CD4-positive, alpha-beta T cell (primary cell): ENCODE results near the gene NUP58. TPM values are rescaled to one million over a fixed set of nuclear protein-coding genes. Genes with fewer than 3 reads are reported as not detected.

Experiments used
- ATAC-seq: fragments of 200-7000 bp; cut with Tn5 transposase; one replicate; pipeline ENCODE4 v1.10.0; 2022; ENCODE audit warnings: mild to moderate bottlenecking; ENCODE audit not compliant: poor library complexity
- CTCF ChIA-PET: fragments of 350-600 bp; sonication (Branson Sonifier 250); formaldehyde crosslinking; loops from one replicate; lab custom pipeline; 2021; ENCODE audit warnings: antibody characterized with exemption, inconsistent platforms; lab: Charles Lee
- POLR2A ChIA-PET: fragments of 350-600 bp; sonication (Branson Sonifier 250); formaldehyde crosslinking; loops from one replicate; lab custom pipeline; 2021; ENCODE audit warnings: antibody characterized with exemption, inconsistent platforms; lab: Charles Lee
- DNase-seq, 14 experiments: peaks; one replicate each; pipeline ENCODE4 v3.0.0-alpha.2; 2013 to 2020; ENCODE audit warnings: mixed read lengths in 2 of 14
- H3K27ac ChIP-seq, 2 donors: one replicate each; pipeline versions ENCODE4 v1.5.1 to v1.7.0; 2013; ENCODE audit warnings: low read length in 2 of 2, low read depth in 1 of 2, mild to moderate bottlenecking in 1 of 2
- H3K27me3 ChIP-seq, 2 experiments: 1 replicate in 1 of 2; 2 replicates in 1 of 2; pipeline versions ENCODE4 v1.6.1 to v1.7.0; 2013; ENCODE audit warnings: low read length in 2 of 2, control low read depth in 1 of 2, mild to moderate bottlenecking in 1 of 2, moderate library complexity in 1 of 2; ENCODE audit not compliant: insufficient read depth in 2 of 2, control insufficient read depth in 1 of 2
- H3K36me3 ChIP-seq: one replicate; pipeline ENCODE4 v1.6.1; 2013; ENCODE audit warnings: low read length, control low read depth; ENCODE audit not compliant: insufficient read depth
- H3K4me1 ChIP-seq: one replicate; pipeline ENCODE4 v1.6.1; 2013; ENCODE audit warnings: low read length, control low read depth; ENCODE audit not compliant: insufficient read depth
- H3K4me3 ChIP-seq: one replicate; pipeline ENCODE4 v1.5.1; 2013; ENCODE audit warnings: mild to moderate bottlenecking, low read length, moderate library complexity
- H3K9me3 ChIP-seq, 2 experiments: 1 replicate in 1 of 2; 2 replicates in 1 of 2; pipeline versions ENCODE4 v1.6.1 to v1.7.0; 2013; ENCODE audit warnings: low read length in 2 of 2, mild to moderate bottlenecking in 2 of 2, control low read depth in 1 of 2, moderate library complexity in 1 of 2; ENCODE audit not compliant: control insufficient read depth in 1 of 2, insufficient read depth in 1 of 2
- H3K27ac Mint-ChIP-seq: one replicate; pipeline ENCODE4 v1.8.0; 2020; ENCODE audit warnings: mixed read lengths
- H3K27me3 Mint-ChIP-seq: one replicate; pipeline ENCODE4 v1.8.0; 2021; ENCODE audit warnings: mixed read lengths
- H3K36me3 Mint-ChIP-seq: one replicate; pipeline ENCODE4 v1.8.0; 2021; ENCODE audit warnings: low read depth, mixed read lengths
- H3K4me1 Mint-ChIP-seq: one replicate; pipeline ENCODE4 v1.8.0; 2021; ENCODE audit warnings: low read depth, mixed read lengths
- H3K4me3 Mint-ChIP-seq: one replicate; pipeline ENCODE4 v1.8.0; 2020; ENCODE audit warnings: mild to moderate bottlenecking, mixed read lengths
- H3K9me3 Mint-ChIP-seq: one replicate; pipeline ENCODE4 v1.8.0; 2020; ENCODE audit warnings: mixed read lengths
- CTCF ChIP-seq: fragments of 200-600 bp; IDR thresholded peaks from one replicate; pipeline ENCODE4 v1.8.0; 2022; ENCODE audit warnings: antibody characterized with exemption, mild to moderate bottlenecking
- intact Hi-C, 2 experiments: fragments of 100-400 bp; cut with DNase I in 1 of 2; cut with micrococcal nuclease in 1 of 2; formaldehyde crosslinking; loops; one replicate each; pipeline versions ENCODE4 v1.15.1 to v1.9.0; 2023 to 2025; cut with DNase I, micrococcal nuclease
- total RNA-seq, 174 experiments: library from RNA in 2 of 174; stranded (reverse) in 2 of 174; gene quantifications; one replicate each; pipeline ENCODE4 v1.2.3 and lab custom pipeline; 2021 to 2026

The NUP58 gene
- total RNA-seq, 2 experiments from 2014 or later, result 56.5 to 60.9 TPM

GRCh38 chr13:25295701-25296100 is 5.7 kb upstream of the NUP58 start:
- Mint-ChIP-seq H3K27ac (no peak overlapping the region), H3K4me3 (no peak overlapping the region), H3K9me3 (no peaks in the 10 kb centered on the region), H3K36me3 (no peaks in the 10 kb centered on the region), H3K4me1 (peaks cover 10% of the 10 kb centered on the region), H3K27me3 (peaks cover 14% of the 10 kb centered on the region)
- ATAC-seq (no peak), DNase-seq (no peak)
- TF ChIP-seq CTCF, result no peak
- no peak overlapping the region for H3K4me3 ChIP-seq
- peaks cover 0 to 1% of the 10 kb centered on the region in 2 experiments for H3K9me3 ChIP-seq
- H3K4me1 ChIP-seq, result peaks cover 6% of the 10 kb centered on the region
- ChIA-PET CTCF (interaction anchor here (0.5 kb wide), 1 partner anchor 16 kb away, joined by 3 read pairs; no protein-coding TSS in a partner anchor), POLR2A (interaction anchor here (1.7 kb wide), 1 partner anchor 9 kb away, joined by 4 read pairs; no protein-coding TSS in a partner anchor)
- intact Hi-C loops, result no loop called here
- H3K27ac ChIP-seq, result no peak overlapping the region
- H3K27me3 ChIP-seq, result peaks cover 0 to 6% of the 10 kb centered on the region in 2 experiments
- H3K36me3 ChIP-seq, result no peaks in the 10 kb centered on the region

- Histone ChIP-seq H3K9me3 (peaks cover 0 to 4% of the 10 kb centered on the region in 2 experiments), H3K4me1 (peaks cover 24% of the 10 kb centered on the region), H3K36me3 (peaks cover 6% of the 10 kb centered on the region), H3K4me3 (peak overlapping the region; percentile 80), H3K27me3 (peaks cover 0 to 6% of the 10 kb centered on the region in 2 experiments), H3K27ac (peak overlapping the region; percentile 59 to 94)
- Mint-ChIP-seq H3K4me3 (peak overlapping the region; percentile 99), H3K36me3 (peaks cover 33% of the 10 kb centered on the region), H3K9me3 (no peaks in the 10 kb centered on the region), H3K4me1 (peaks cover 48% of the 10 kb centered on the region), H3K27me3 (peaks cover 14% of the 10 kb centered on the region), H3K27ac (peak overlapping the region; percentile 95)
- ChIA-PET POLR2A (interaction anchor here (1.2 to 2.1 kb wide), 2 partner anchors 13 to 14 kb away, joined by 3 to 13 read pairs; partner anchors contain the start of gene MTMR6), CTCF (interaction anchor here (0.7 kb wide), 1 partner anchor 14 kb away, joined by 3 read pairs; the partner anchor contains the start of gene MTMR6)
- peak in 5 of 14 experiments; percentile 9 to 40 (median 18) for DNase-seq
- intact Hi-C loops, result loop anchor here (1.0 to 10.0 kb wide), 8 partner anchors 14 to 1954 kb away; partner anchors contain the start of genes CDK8 (in 1 of the 2), MTMR6 (in 1 of the 2) and RPL21 (in 1 of the 2)
- no peak for TF ChIP-seq CTCF
- ATAC-seq, result peak; percentile 23
Measured at GRCh38 chr13:25300861-25301346, 521 bp upstream of the NUP58 start.

GRCh38 chr13:25302121-25302520 is 696 bp downstream of the NUP58 start:
- Histone ChIP-seq H3K36me3 (peaks cover 6% of the 10 kb centered on the region), H3K4me1 (peaks cover 26% of the 10 kb centered on the region), H3K27me3 (no peaks in the 10 kb centered on the region), H3K4me3 (peak overlapping the region; percentile 80), H3K27ac (peak overlapping the region; percentile 92 to 94), H3K9me3 (peaks cover 0 to 4% of the 10 kb centered on the region in 2 experiments)
- Mint-ChIP-seq H3K27ac (peak overlapping the region; percentile 95), H3K36me3 (peaks cover 40% of the 10 kb centered on the region), H3K9me3 (no peaks in the 10 kb centered on the region), H3K4me1 (peaks cover 53% of the 10 kb centered on the region), H3K27me3 (peaks cover 11% of the 10 kb centered on the region), H3K4me3 (peak overlapping the region; percentile 99)
- intact Hi-C loops, result loop anchor here (5.0 to 10.0 kb wide), 7 partner anchors 35 to 1953 kb away; partner anchors contain the start of genes CDK8 (in 1 of the 2) and RPL21 (in 1 of the 2)
- no peak for TF ChIP-seq CTCF
- ATAC-seq (no peak), DNase-seq (no peak)
- POLR2A ChIA-PET, result interaction anchor here (0.9 to 2.1 kb wide), 6 partner anchors 11 to 1926 kb away, joined by 3 to 13 read pairs (median 3); partner anchors contain the start of genes MTMR6 and RNF6
- CTCF ChIA-PET, result interaction anchor here (1.3 kb wide), 1 partner anchor 15 kb away, joined by 5 read pairs; the partner anchor contains the start of gene MTMR6
